HG02973 (cell line): Measurements from ENCODE around the gene CDKN2AIPNL.
"Not testable (repeated sequence)": the region's sequence is repeated elsewhere in the genome, so short reads cannot be mapped to it uniquely, and the experiment has no call there.

ENCODE experiments used
- ATAC-seq: cut with Tn5 transposase; IDR thresholded peaks from one replicate; pipeline ENCODE4 v1.9.1; 2021; ENCODE audit warnings: moderate library complexity; ENCODE audit not compliant: unreplicated experiment

Gene CDKN2AIPNL

GRCh38 chr5:134438721-134439123 lies 27.0 kb upstream of the CDKN2AIPNL start:
- no peak for ATAC-seq

GRCh38 chr5:134437847-134438581 lies 26.3 kb upstream of the CDKN2AIPNL start:
- no peak for ATAC-seq

GRCh38 chr5:134437340-134437846 lies 25.7 kb upstream of the CDKN2AIPNL start:
- ATAC-seq: no peak

- peak; percentile 95 for ATAC-seq
These were observed 25.1 kb upstream of the CDKN2AIPNL start for GRCh38 chr5:134436523-134437339.

- ATAC-seq: no peak
These were observed 23.9 kb upstream of the CDKN2AIPNL start for GRCh38 chr5:134435560-134435959.

GRCh38 chr5:134432677-134433359 lies 21.1 kb upstream of the CDKN2AIPNL start:
- ATAC-seq: no peak

- ATAC-seq: no peak
These were observed 20.5 kb upstream of the CDKN2AIPNL start for GRCh38 chr5:134432174-134432573.

GRCh38 chr5:134430001-134430569 lies 18.4 kb upstream of the CDKN2AIPNL start:
- ATAC-seq: no peak

- no peak for ATAC-seq
These were observed 15.9 kb upstream of the CDKN2AIPNL start for GRCh38 chr5:134427540-134428041.

- ATAC-seq: no peak
These were observed 14.7 kb upstream of the CDKN2AIPNL start for GRCh38 chr5:134426361-134426760.

- no peak for ATAC-seq
These were observed 11.7 kb upstream of the CDKN2AIPNL start for GRCh38 chr5:134423376-134423775.

- no peak for ATAC-seq
These were observed 11.2 kb upstream of the CDKN2AIPNL start for GRCh38 chr5:134422791-134423365.

- ATAC-seq: not testable (repeated sequence)
These were observed 9.4 kb upstream of the CDKN2AIPNL start for GRCh38 chr5:134421038-134421437.

- ATAC-seq: no peak
These were observed 8.7 kb upstream of the CDKN2AIPNL start for GRCh38 chr5:134420343-134420742.

- no peak for ATAC-seq
These were observed 7.3 kb upstream of the CDKN2AIPNL start for GRCh38 chr5:134418958-134419357.

GRCh38 chr5:134417707-134418106 lies 6.0 kb upstream of the CDKN2AIPNL start:
- ATAC-seq: no peak

GRCh38 chr5:134413046-134413445 lies 1.4 kb upstream of the CDKN2AIPNL start:
- ATAC-seq: no peak

GRCh38 chr5:134411228-134411545 lies 494 bp downstream of the CDKN2AIPNL start:
- ATAC-seq: no peak

- no peak for ATAC-seq
These were observed 859 bp downstream of the CDKN2AIPNL start for GRCh38 chr5:134410822-134411221.

- no peak for ATAC-seq
These were observed 2.4 kb downstream of the CDKN2AIPNL start for GRCh38 chr5:134409321-134409720.

- ATAC-seq: no peak
These were observed 5.3 kb downstream of the CDKN2AIPNL start for GRCh38 chr5:134406390-134406789.
